Left ventricle myocardium inferior (tissue), 1 donor: ENCODE measurements around the gene CFAP74. TPM values are rescaled to one million over a fixed set of nuclear protein-coding genes. Genes with fewer than 3 reads are reported as not detected.

Experiments
- DNase-seq: peaks from one replicate; pipeline ENCODE4 v3.0.0-alpha.2; 2020
- H3K27ac ChIP-seq: fragments of 200-600 bp; replicated peaks from 2 replicates; pipeline ENCODE4 v1.8.0; 2021
- H3K27me3 ChIP-seq: fragments of 200-600 bp; 2 replicates; pipeline ENCODE4 v1.8.0; 2021; ENCODE audit warnings: low read depth
- H3K36me3 ChIP-seq: fragments of 200-600 bp; 2 replicates; pipeline ENCODE4 v1.8.0; 2021
- H3K4me1 ChIP-seq: fragments of 200-600 bp; 2 replicates; pipeline ENCODE4 v1.8.0; 2021
- H3K4me3 ChIP-seq: fragments of 200-600 bp; 2 replicates; pipeline ENCODE4 v1.8.0; 2021; ENCODE audit warnings: mild to moderate bottlenecking, moderate library complexity
- H3K9me3 ChIP-seq: fragments of 200-600 bp; replicated peaks from 2 replicates; pipeline ENCODE4 v1.8.0; 2021
- intact Hi-C: fragments of 100-400 bp; cut with micrococcal nuclease; formaldehyde crosslinking; loops from one replicate; pipeline ENCODE4 v1.11.0; 2022
- total RNA-seq: library from RNA; stranded (reverse); fragmentation: NEBNext Ultra II Directional; extraction: Animal tissue kit (Norgen Biotek cat#: 25700); gene quantifications from one replicate; pipeline ENCODE4 v1.2.1, GENCODE V29; 2021
- TF ChIP-seq, protein P1 (sequence below): fragments of 200-600 bp; IDR thresholded peaks from 2 replicates; pipeline ENCODE4 v1.8.0; 2021; ENCODE audit warnings: antibody characterized with exemption, mild to moderate bottlenecking, borderline replicate concordance
- donor health status: DM: no; HTN: yes; CAD: no; lungs with severe emphysema.

The CFAP74 gene
- total RNA-seq, 1 donor from 2014 or later = not detected

DNA sequence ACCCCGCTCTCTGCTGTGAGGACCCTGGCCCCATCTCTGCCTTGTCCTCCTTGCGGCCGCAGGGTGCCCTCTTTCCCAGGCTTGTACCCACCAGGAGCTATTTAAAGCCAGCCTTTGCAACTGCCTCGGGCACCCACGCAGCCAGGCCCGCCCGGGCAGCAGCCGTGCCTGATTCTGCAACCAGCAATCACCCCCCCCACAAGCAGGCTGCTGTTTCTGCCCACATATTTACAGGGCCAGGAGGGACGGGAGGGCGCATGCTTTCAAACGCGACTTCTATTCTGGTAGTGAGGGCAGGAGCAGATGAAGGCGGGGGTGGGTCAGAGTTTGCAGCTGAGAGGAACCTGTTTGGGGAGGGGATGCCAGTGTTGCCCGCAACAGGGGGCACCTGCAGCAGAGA lies 29.2 kb upstream of the CFAP74 start:
- H3K27ac ChIP-seq = peak overlapping the region; percentile 16
- H3K27me3 ChIP-seq = peaks cover 7% of the 10 kb centered on the region
- intact Hi-C loops = no loop called here

DNA sequence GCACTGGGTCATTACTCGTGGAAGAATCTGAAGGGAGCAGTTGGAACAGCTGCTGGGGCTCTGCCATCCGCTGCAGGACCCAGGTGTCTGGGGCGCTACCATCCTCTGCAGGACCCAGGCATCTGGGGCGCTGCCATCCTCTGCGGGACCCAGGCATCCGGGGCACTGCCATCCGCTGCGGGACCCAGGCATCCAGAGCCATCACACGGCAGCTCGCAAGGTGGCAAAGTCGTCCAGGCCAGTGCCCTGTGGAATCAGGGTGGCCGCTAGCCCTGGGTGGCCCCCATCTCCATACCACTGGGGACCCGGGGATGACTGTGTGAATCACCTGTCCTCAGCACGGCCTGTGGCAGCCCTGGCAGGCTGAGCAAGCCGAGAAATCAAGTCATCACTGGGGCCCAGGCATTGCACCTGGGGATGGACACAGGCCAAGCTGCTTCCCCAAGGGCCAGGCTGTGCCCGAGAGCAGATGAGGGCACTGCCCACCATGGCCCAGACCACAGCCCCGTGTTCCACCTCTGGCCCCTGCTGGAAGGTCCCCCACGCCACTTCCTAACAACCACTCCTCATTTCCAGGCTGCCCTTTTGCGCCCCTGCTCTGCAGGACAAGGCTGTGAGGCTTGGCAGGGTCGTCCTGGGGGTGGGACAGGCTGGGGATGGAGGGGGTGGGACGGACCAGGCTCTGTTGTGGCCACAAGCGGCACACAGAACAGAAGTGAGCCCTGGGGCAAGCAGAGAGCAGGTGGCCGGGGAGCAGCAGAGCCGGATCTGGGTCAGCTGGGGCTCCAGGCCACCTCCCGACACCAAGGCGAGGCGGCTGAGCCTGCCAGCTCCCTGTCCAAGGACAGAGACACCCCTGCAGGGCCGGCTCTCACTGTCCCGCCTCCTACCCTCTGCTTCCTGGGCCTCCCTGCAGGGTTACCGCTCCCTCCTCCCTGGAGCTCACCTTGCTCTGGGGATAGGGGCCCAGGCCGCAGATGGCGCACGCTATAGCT lies 28.3 kb upstream of the CFAP74 start:
- intact Hi-C loops = no loop called here
- peaks cover 7% of the 10 kb centered on the region for H3K27me3 ChIP-seq
- no peak overlapping the region for H3K27ac ChIP-seq
- H3K4me1 ChIP-seq = peaks cover 11% of the 10 kb centered on the region
- no peaks in the 10 kb centered on the region for H3K36me3 ChIP-seq
- no peak overlapping the region for H3K4me3 ChIP-seq
- no peak for DNase-seq
- TF ChIP-seq, protein P1, sequence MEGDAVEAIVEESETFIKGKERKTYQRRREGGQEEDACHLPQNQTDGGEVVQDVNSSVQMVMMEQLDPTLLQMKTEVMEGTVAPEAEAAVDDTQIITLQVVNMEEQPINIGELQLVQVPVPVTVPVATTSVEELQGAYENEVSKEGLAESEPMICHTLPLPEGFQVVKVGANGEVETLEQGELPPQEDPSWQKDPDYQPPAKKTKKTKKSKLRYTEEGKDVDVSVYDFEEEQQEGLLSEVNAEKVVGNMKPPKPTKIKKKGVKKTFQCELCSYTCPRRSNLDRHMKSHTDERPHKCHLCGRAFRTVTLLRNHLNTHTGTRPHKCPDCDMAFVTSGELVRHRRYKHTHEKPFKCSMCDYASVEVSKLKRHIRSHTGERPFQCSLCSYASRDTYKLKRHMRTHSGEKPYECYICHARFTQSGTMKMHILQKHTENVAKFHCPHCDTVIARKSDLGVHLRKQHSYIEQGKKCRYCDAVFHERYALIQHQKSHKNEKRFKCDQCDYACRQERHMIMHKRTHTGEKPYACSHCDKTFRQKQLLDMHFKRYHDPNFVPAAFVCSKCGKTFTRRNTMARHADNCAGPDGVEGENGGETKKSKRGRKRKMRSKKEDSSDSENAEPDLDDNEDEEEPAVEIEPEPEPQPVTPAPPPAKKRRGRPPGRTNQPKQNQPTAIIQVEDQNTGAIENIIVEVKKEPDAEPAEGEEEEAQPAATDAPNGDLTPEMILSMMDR = no peak
- no peaks in the 10 kb centered on the region for H3K9me3 ChIP-seq

More for the DNA sequence above, 29.2 kb upstream of the CFAP74 start:
- Histone ChIP-seq H3K4me3 (no peak overlapping the region), H3K4me1 (peaks cover 11% of the 10 kb centered on the region), H3K36me3 (no peaks in the 10 kb centered on the region), H3K9me3 (no peaks in the 10 kb centered on the region)
- DNase-seq = no peak
- TF ChIP-seq, protein P1 = no peak

DNA sequence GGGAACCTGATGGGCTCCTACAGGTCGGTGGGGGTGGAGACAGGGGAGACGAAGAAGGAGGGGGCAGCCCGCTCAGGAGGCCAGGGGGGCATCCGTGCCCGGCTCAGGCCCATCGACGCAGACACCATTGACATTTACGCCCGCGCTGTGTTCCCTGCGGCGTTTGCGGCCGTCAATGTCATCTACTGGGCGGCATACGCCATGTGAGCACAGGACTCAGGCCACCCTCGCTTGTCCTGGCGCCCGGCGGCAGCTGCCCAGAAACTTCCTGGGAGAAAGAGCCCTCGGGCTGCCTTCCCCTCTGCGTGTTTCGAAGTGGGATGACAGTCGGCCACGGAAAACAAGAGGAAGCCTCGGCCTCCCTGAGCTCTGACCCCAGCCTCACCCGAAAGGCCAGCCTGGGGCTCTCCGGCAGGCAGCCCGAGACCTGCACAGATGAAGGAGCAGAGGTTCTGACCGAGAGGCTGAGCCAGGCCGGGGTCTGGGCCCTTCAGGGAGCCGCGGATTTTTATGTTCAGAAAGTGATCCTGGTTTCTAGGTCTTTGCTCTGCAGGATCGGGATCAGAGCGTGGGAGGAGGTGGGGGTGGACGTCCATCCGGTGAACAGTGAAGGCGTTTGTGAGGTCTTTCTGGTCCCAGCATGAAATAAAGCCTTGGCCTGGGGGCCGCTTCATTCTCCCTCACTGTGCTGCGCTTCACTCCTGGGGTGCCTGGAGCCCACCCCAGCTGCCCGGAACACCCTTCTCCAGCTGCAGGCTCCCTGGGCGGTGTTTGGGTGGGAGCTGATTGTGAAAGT lies 26.7 kb upstream of the CFAP74 start:
- intact Hi-C loops = no loop called here
- TF ChIP-seq, protein P1 = no peak
- no peak for DNase-seq

DNA sequence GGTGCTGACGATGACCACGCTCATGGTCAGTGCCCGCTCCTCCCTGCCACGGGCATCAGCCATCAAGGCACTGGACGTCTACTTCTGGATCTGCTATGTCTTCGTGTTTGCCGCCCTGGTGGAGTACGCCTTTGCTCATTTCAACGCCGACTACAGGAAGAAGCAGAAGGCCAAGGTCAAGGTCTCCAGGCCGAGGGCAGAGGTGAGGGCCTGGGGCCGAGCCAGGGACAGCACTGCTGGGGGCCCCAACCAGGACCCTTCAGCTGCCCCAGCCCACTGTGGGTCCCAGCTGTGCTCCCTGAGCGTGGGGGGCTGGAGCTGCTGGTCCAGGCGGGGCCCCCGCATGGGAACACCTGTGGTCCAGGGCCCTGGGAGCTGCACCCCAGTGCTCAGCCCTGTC lies 26.0 kb upstream of the CFAP74 start:
- H3K4me1 ChIP-seq = peaks cover 26% of the 10 kb centered on the region
- no peaks in the 10 kb centered on the region for H3K36me3 ChIP-seq
- no peak overlapping the region for H3K27ac ChIP-seq
- no peak overlapping the region for H3K4me3 ChIP-seq
- TF ChIP-seq, protein P1 = no peak
- no peak for DNase-seq
- intact Hi-C loops = no loop called here
- H3K9me3 ChIP-seq = no peaks in the 10 kb centered on the region
- H3K27me3 ChIP-seq = peaks cover 11% of the 10 kb centered on the region

More for the DNA sequence above, 26.7 kb upstream of the CFAP74 start:
- Histone ChIP-seq H3K4me3 (no peak overlapping the region), H3K27ac (no peak overlapping the region), H3K9me3 (no peaks in the 10 kb centered on the region), H3K4me1 (peaks cover 21% of the 10 kb centered on the region), H3K36me3 (no peaks in the 10 kb centered on the region), H3K27me3 (peaks cover 7% of the 10 kb centered on the region)

DNA sequence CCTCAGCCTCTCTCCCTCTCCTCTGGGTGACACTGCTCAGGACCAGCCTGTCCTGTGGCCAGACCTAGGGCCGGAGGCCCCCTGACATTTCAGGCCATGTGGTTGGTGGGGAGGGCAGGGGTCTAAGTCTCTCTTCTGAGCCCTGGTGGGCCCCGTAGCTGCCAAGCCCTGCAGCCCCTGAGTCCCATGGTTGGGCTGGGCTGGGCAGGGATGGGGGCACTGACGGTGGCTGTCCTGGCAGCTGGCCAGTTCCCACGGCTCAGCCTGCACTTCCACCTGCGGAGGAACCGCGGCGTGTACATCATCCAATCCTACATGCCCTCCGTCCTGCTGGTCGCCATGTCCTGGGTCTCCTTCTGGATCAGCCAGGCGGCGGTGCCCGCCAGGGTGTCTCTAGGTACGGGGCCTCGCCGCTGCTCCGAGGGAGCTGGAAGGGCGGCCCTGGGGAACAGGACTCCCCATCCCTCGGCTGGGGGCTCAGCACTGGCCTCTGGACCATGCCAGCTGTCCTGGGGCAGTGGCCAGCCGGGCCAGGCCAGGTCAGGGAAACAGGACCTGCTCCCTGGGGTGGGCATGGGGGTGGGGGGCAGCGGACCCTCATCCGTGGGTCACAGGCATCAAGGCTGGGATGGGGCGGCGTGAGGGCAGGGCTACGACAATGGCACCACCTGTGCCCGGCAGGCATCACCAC lies 25.4 kb upstream of the CFAP74 start:
- no peaks in the 10 kb centered on the region for H3K9me3 ChIP-seq
- H3K4me3 ChIP-seq = no peak overlapping the region
- TF ChIP-seq, protein P1 = no peak
- intact Hi-C loops = no loop called here
- peaks cover 17% of the 10 kb centered on the region for H3K27me3 ChIP-seq
- no peak for DNase-seq
- no peaks in the 10 kb centered on the region for H3K36me3 ChIP-seq
- H3K4me1 ChIP-seq = peaks cover 26% of the 10 kb centered on the region
- no peak overlapping the region for H3K27ac ChIP-seq
